Uterus (tissue), 4 donors: Measurements from ENCODE around the gene KIF26B. TPM values are rescaled to one million over a fixed set of nuclear protein-coding genes. Genes with fewer than 3 reads are reported as not detected.
"Not testable (repeated sequence)": the region's sequence is repeated elsewhere in the genome, so short reads cannot be mapped to it uniquely, and the experiment has no call there.

Source experiments
- DNase-seq, 2 donors: peaks; one replicate each; pipeline ENCODE4 v3.0.0-alpha.2; 2019 to 2020
- H3K27ac ChIP-seq, 2 donors: fragments of 200-600 bp; sonication (generic); 1 replicate in 1 of 2; 2 replicates in 1 of 2; pipeline ENCODE4 v1.5.1; 2016 to 2018
- H3K27me3 ChIP-seq, 2 donors: fragments of 200-600 bp; sonication (generic); one replicate each; pipeline ENCODE4 v1.5.1; 2018 to 2019; ENCODE audit warnings: control low read depth in 1 of 2
- H3K36me3 ChIP-seq, 2 donors: fragments of 200-600 bp; sonication (generic); one replicate each; pipeline ENCODE4 v1.5.1; 2019; ENCODE audit warnings: control low read depth in 1 of 2
- H3K4me1 ChIP-seq, 2 donors: fragments of 200-600 bp; sonication (generic); one replicate each; pipeline ENCODE4 v1.5.1; 2018 to 2019; ENCODE audit warnings: control low read depth in 1 of 2
- H3K4me3 ChIP-seq, 2 donors: fragments of 200-600 bp; sonication (generic); 1 replicate in 1 of 2; 2 replicates in 1 of 2; pipeline ENCODE4 v1.5.1; 2018 to 2019; ENCODE audit warnings: mild to moderate bottlenecking in 1 of 2
- H3K9me3 ChIP-seq, 2 donors: fragments of 200-600 bp; sonication (generic); one replicate each; pipeline ENCODE4 v1.5.1; 2019; ENCODE audit warnings: control low read depth in 1 of 2
- POLR2A ChIP-seq, 2 donors: fragments of 450-650 bp; IDR thresholded peaks; one replicate each; pipeline ENCODE4 v1.6.1; 2016; ENCODE audit warnings: antibody characterized with exemption in 2 of 2, mild to moderate bottlenecking in 1 of 2, moderate library complexity in 1 of 2
- intact Hi-C: fragments of 100-400 bp; cut with DNase I; formaldehyde crosslinking; loops from one replicate; pipeline ENCODE4 v1.15.1; 2023; ENCODE audit warnings: low total_unique reads
- total RNA-seq, 4 donors: library from RNA; depleted of rRNA in 3 of 4; stranded (reverse); fragments of >200 nt in 3 of 4; gene quantifications; one replicate each; pipeline versions ENCODE4 v1.1.0 to v1.2.4, GENCODE V29; 2014 to 2023
- TF ChIP-seq, protein P1 (sequence below), 4 experiments: fragments of 200-600 bp in 2 of 4; fragments of 450-650 bp in 2 of 4; sonication (generic) in 2 of 4; IDR thresholded peaks; one replicate each; pipeline ENCODE4 v1.5.1; 2016 to 2019; ENCODE audit warnings: antibody characterized with exemption in 4 of 4, mild to moderate bottlenecking in 2 of 4, moderate library complexity in 1 of 4
- donor health status: DM: yes; HTN: yes; CAD: no.

KIF26B gene
- total RNA-seq, 4 donors from 2014 or later: 0.27 to 17.4 (median 1.3) TPM; not detected in 1

DNA sequence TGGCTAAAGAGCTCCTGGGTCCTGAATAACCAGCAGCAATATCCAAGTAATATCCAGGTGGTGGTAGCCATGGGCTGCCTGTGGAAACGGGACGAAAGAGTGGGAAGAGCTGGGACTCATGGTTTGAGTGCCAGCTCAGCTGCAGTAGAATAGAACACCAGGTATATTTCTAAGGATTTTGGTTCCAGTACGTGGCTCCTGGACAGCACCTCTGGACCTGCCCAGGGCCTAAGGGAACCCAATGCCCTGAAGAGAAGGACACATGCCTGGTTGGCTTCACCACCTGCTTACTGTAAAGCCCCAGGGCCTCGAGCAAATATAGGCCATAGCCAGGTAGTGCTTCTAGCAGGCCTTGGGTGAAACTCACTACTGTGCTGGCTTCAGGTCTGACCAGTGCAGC, 566.7 kb downstream of the KIF26B start:
- Histone ChIP-seq H3K4me3 (no peak overlapping the region), H3K9me3 (no peaks in the 10 kb centered on the region), H3K27me3 (no peaks in the 10 kb centered on the region), H3K4me1 (no peaks in the 10 kb centered on the region), H3K27ac (no peak overlapping the region), H3K36me3 (no peaks in the 10 kb centered on the region)
- intact Hi-C loops: no loop called here
- DNase-seq: no peak
- TF ChIP-seq, protein P1, sequence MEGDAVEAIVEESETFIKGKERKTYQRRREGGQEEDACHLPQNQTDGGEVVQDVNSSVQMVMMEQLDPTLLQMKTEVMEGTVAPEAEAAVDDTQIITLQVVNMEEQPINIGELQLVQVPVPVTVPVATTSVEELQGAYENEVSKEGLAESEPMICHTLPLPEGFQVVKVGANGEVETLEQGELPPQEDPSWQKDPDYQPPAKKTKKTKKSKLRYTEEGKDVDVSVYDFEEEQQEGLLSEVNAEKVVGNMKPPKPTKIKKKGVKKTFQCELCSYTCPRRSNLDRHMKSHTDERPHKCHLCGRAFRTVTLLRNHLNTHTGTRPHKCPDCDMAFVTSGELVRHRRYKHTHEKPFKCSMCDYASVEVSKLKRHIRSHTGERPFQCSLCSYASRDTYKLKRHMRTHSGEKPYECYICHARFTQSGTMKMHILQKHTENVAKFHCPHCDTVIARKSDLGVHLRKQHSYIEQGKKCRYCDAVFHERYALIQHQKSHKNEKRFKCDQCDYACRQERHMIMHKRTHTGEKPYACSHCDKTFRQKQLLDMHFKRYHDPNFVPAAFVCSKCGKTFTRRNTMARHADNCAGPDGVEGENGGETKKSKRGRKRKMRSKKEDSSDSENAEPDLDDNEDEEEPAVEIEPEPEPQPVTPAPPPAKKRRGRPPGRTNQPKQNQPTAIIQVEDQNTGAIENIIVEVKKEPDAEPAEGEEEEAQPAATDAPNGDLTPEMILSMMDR (IDR thresholded peaks at IDR 0.05): no peak
- no peak for TF ChIP-seq POLR2A (IDR thresholded peaks at IDR 0.05)

DNA sequence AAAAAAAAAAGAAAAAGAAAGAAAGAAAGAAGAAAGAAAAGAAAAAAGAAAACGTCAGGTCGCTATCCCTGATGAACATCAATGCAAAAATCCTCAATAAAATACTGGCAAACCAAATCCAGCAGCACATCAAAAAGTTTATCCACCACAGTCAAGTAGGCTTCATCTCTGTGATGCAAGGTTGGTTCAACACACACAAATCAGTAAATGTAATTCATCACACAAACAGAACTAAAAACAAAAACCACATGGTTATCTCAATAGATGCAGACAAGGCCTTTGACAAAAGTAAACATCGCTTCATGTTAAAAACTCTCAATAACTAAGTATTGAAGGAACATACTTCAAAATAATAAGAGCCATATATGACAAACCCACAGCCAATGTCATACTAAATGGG, 573.2 kb downstream of the KIF26B start:
- intact Hi-C loops, H3K36me3 ChIP-seq, H3K9me3 ChIP-seq, H3K27me3 ChIP-seq, H3K4me3 ChIP-seq, H3K27ac ChIP-seq, H3K4me1 ChIP-seq, DNase-seq: not testable (repeated sequence)

DNA sequence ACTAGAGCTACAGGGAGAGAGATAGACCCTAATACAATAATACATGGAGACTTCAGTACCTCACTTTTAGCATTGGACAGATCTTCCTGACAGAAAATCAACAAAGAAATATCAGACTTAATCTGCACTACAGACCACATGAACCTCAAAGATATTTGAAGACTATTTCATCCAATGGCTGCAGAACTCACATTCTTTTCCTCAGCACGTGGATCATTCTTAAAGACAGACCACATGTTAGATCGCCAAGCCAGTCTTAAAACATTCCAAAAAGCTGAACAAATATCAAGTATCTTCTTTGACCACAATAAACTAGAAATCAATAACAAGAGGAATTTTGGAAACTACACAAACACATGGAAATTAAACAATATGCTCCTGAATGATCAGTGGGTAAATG, 576.0 kb downstream of the KIF26B start:
- intact Hi-C loops: no loop called here
- Histone ChIP-seq H3K27me3 (no peaks in the 10 kb centered on the region), H3K27ac (no peak overlapping the region), H3K36me3 (no peaks in the 10 kb centered on the region), H3K4me1 (no peaks in the 10 kb centered on the region), H3K4me3 (no peak overlapping the region), H3K9me3 (peaks cover 2 to 6% of the 10 kb centered on the region in 2 donors)
- TF ChIP-seq POLR2A (IDR thresholded peaks at IDR 0.05): no peak
- TF ChIP-seq, protein P1 (IDR thresholded peaks at IDR 0.05): no peak
- DNase-seq: no peak

DNA sequence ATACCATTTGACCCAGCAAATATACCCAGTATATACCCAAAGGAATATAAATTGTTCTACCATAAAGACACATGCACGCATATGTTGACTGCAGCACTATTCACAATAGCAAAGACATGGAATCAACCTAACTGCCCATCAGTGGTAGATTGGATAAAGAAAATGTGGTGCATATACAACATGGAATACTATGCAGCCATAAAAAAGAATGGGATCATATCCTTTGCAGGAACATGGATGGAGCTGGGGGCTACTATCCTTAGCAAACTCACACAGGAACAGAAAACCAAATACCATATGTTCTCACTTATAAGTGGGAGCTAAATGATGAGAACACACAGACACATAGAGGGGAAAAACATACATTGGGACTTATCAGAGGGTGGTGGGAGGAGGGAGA, 585.6 kb downstream of the KIF26B start:
- DNase-seq, intact Hi-C loops, H3K4me1 ChIP-seq, H3K4me3 ChIP-seq, H3K27ac ChIP-seq, H3K27me3 ChIP-seq, H3K9me3 ChIP-seq, H3K36me3 ChIP-seq: not testable (repeated sequence)

DNA sequence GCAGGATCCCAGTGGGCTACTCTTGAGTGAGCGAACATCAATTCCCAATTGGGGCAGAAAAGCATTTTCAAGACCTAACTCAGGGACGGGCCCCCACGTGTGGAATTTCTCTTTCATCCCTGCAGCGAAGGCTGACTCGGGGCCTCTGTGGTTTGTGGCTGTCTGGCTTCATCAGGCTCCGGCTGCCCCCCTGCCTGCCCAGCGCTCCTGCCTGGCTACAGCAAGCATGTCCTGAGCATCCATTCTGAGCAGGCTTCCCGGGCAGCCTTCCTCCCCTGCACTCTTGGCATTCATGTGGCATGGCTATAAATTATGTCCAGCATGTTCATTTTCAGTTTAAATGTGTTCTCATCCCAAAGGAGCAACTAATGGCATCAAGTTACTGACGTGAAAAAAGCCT, 588.1 kb downstream of the KIF26B start:
- intact Hi-C loops: no loop called here
- Histone ChIP-seq H3K36me3 (no peaks in the 10 kb centered on the region), H3K9me3 (no peaks in the 10 kb centered on the region), H3K4me1 (no peaks in the 10 kb centered on the region), H3K27ac (no peak overlapping the region), H3K4me3 (no peak overlapping the region), H3K27me3 (no peaks in the 10 kb centered on the region)
- DNase-seq: no peak
- no peak for TF ChIP-seq POLR2A (IDR thresholded peaks at IDR 0.05)
- TF ChIP-seq, protein P1 (IDR thresholded peaks at IDR 0.05): no peak

DNA sequence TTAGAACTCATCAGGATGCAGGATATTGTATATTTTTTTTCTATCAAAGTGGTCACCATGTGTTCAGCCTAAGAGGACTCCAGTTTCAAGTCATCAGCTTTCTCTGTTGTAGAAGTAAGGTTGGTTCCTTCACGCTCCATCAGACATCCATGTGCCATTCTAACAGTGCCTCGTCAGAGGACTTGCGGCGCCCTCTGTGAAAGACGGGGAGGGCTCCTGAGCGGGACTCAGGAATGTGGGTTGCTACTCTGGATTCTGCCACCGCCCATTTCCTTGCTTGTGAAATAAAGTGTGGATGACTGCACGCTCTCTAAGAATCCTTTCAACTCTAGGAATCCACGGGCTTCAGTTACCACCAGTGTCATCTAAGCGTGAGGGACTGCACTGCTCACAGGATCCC, 593.5 kb downstream of the KIF26B start:
- DNase-seq: no peak
- Histone ChIP-seq H3K36me3 (no peaks in the 10 kb centered on the region), H3K9me3 (no peaks in the 10 kb centered on the region), H3K27me3 (no peaks in the 10 kb centered on the region), H3K4me3 (no peak overlapping the region), H3K4me1 (no peaks in the 10 kb centered on the region), H3K27ac (no peak overlapping the region)
- intact Hi-C loops: no loop called here
- TF ChIP-seq POLR2A (IDR thresholded peaks at IDR 0.05): no peak
- TF ChIP-seq, protein P1 (IDR thresholded peaks at IDR 0.05): no peak
